ENCODE data around the gene CLIC4. TPM values are rescaled to one million over a fixed set of nuclear protein-coding genes. Genes with fewer than 3 reads are reported as not detected.
"Not testable (repeated sequence)": the region's sequence is repeated elsewhere in the genome, so short reads cannot be mapped to it uniquely, and the experiment has no call there.

The CLIC4 gene
- total RNA-seq, 1 donor from 2014 or later, result 353 TPM

GRCh38 chr1:24805534-24806301 is 60.5 kb downstream of the CLIC4 start:
- Histone ChIP-seq H4K20me1 (ENCODE audit: insufficient read depth, low read length) (peaks cover 80% of the 10 kb centered on the region), H3K27ac (ENCODE audit: low read depth, low read length) (peak overlapping the region; percentile 15), H3K9ac (ENCODE audit: low read length) (no peak overlapping the region), H3K4me3 (ENCODE audit: insufficient read depth, low read depth, low read length) (no peak overlapping the region), H3K9me3 (ENCODE audit: insufficient read depth, low read depth, low read length) (no peaks in the 10 kb centered on the region), H3K4me2 (ENCODE audit: low read length) (peak overlapping the region; percentile 12), H3K79me2 (ENCODE audit: insufficient read depth, low read length) (peaks cover 96% of the 10 kb centered on the region), H3K36me3 (ENCODE audit: insufficient read depth, low read length) (peaks cover 8% of the 10 kb centered on the region), H2AFZ (ENCODE audit: low read depth, low read length) (no peak overlapping the region), H3K4me1 (ENCODE audit: insufficient read depth, low read length) (peaks cover 9% of the 10 kb centered on the region), H3K27me3 (ENCODE audit: insufficient read depth, low read length) (no peaks in the 10 kb centered on the region)
- Mint-ChIP-seq H3K27ac (ENCODE audit: unreplicated experiment) (peak overlapping the region; percentile 80), H3K36me3 (ENCODE audit: low read depth, unreplicated experiment) (peaks cover 19% of the 10 kb centered on the region), H3K4me3 (ENCODE audit: unreplicated experiment) (peak overlapping the region; percentile 8), H3K4me1 (ENCODE audit: low read depth, unreplicated experiment) (peaks cover 43% of the 10 kb centered on the region), H3K27me3 (ENCODE audit: low read depth, unreplicated experiment) (no peaks in the 10 kb centered on the region), H3K9me3 (ENCODE audit: unreplicated experiment) (no peaks in the 10 kb centered on the region)
- no peak for TF ChIP-seq CTCF (IDR thresholded peaks at IDR 0.05; ENCODE audit: insufficient read depth, low read depth, low read length)
- TF ChIP-seq EZH2 (IDR thresholded peaks at IDR 0.05; ENCODE audit: insufficient read depth, low read length), result no peak
- DNase-seq (ENCODE audit: low read depth) (peak; percentile 81), FAIRE-seq (peak; percentile 52)

GRCh38 chr1:24806588-24806987 is 61.3 kb downstream of the CLIC4 start:
- H3K4me2 ChIP-seq (ENCODE audit: low read length), result no peak overlapping the region
- no peak overlapping the region for H3K27ac Mint-ChIP-seq (ENCODE audit: unreplicated experiment)

GRCh38 chr1:24811494-24811893 is 66.2 kb downstream of the CLIC4 start:
- H3K27me3 ChIP-seq (ENCODE audit: insufficient read depth, low read length); H3K4me2 ChIP-seq (ENCODE audit: low read length); H3K9me3 ChIP-seq (ENCODE audit: insufficient read depth, low read depth, low read length); H3K4me3 Mint-ChIP-seq (ENCODE audit: unreplicated experiment); H3K27me3 Mint-ChIP-seq (ENCODE audit: low read depth, unreplicated experiment); H2AFZ ChIP-seq (ENCODE audit: low read depth, low read length); H3K9me3 Mint-ChIP-seq (ENCODE audit: unreplicated experiment); H3K9ac ChIP-seq (ENCODE audit: low read length); H3K27ac Mint-ChIP-seq (ENCODE audit: unreplicated experiment); H3K4me3 ChIP-seq (ENCODE audit: insufficient read depth, low read depth, low read length); FAIRE-seq; DNase-seq (ENCODE audit: low read depth); H3K4me1 ChIP-seq (ENCODE audit: insufficient read depth, low read length); H3K27ac ChIP-seq (ENCODE audit: low read depth, low read length): not testable (repeated sequence)
- Mint-ChIP-seq H3K4me1 (ENCODE audit: low read depth, unreplicated experiment) (peaks cover 21% of the 10 kb centered on the region), H3K36me3 (ENCODE audit: low read depth, unreplicated experiment) (peaks cover 21% of the 10 kb centered on the region)
- H4K20me1 ChIP-seq (ENCODE audit: insufficient read depth, low read length), result peaks cover 73% of the 10 kb centered on the region
- peaks cover 96% of the 10 kb centered on the region for H3K79me2 ChIP-seq (ENCODE audit: insufficient read depth, low read length)
- peaks cover 21% of the 10 kb centered on the region for H3K36me3 ChIP-seq (ENCODE audit: insufficient read depth, low read length)

More at GRCh38 chr1:24806588-24806987, 61.3 kb downstream of the CLIC4 start:
- Histone ChIP-seq H3K9me3 (ENCODE audit: insufficient read depth, low read depth, low read length) (no peaks in the 10 kb centered on the region), H3K4me1 (ENCODE audit: insufficient read depth, low read length) (peaks cover 9% of the 10 kb centered on the region), H4K20me1 (ENCODE audit: insufficient read depth, low read length) (peaks cover 81% of the 10 kb centered on the region), H2AFZ (ENCODE audit: low read depth, low read length) (no peak overlapping the region), H3K9ac (ENCODE audit: low read length) (no peak overlapping the region), H3K27me3 (ENCODE audit: insufficient read depth, low read length) (no peaks in the 10 kb centered on the region), H3K4me3 (ENCODE audit: insufficient read depth, low read depth, low read length) (no peak overlapping the region), H3K27ac (ENCODE audit: low read depth, low read length) (no peak overlapping the region), H3K79me2 (ENCODE audit: insufficient read depth, low read length) (peaks cover 97% of the 10 kb centered on the region), H3K36me3 (ENCODE audit: insufficient read depth, low read length) (peaks cover 7% of the 10 kb centered on the region)
- TF ChIP-seq CTCF (IDR thresholded peaks at IDR 0.05; ENCODE audit: insufficient read depth, low read depth, low read length) (no peak), EZH2 (IDR thresholded peaks at IDR 0.05; ENCODE audit: insufficient read depth, low read length) (no peak)
- peaks cover 36% of the 10 kb centered on the region for H3K4me1 Mint-ChIP-seq (ENCODE audit: low read depth, unreplicated experiment)
- H3K4me3 Mint-ChIP-seq (ENCODE audit: unreplicated experiment), result no peak overlapping the region
- no peaks in the 10 kb centered on the region for H3K27me3 Mint-ChIP-seq (ENCODE audit: low read depth, unreplicated experiment)
- H3K36me3 Mint-ChIP-seq (ENCODE audit: low read depth, unreplicated experiment), result peaks cover 14% of the 10 kb centered on the region
- no peak for FAIRE-seq
- no peaks in the 10 kb centered on the region for H3K9me3 Mint-ChIP-seq (ENCODE audit: unreplicated experiment)
- no peak for DNase-seq (ENCODE audit: low read depth)

GRCh38 chr1:24820221-24820620 is 75.0 kb downstream of the CLIC4 start:
- H3K9me3 ChIP-seq (ENCODE audit: insufficient read depth, low read depth, low read length); FAIRE-seq; H3K4me1 ChIP-seq (ENCODE audit: insufficient read depth, low read length); H3K4me3 Mint-ChIP-seq (ENCODE audit: unreplicated experiment); H3K27me3 ChIP-seq (ENCODE audit: insufficient read depth, low read length); H3K9ac ChIP-seq (ENCODE audit: low read length); H3K27me3 Mint-ChIP-seq (ENCODE audit: low read depth, unreplicated experiment); H3K4me2 ChIP-seq (ENCODE audit: low read length); H3K27ac Mint-ChIP-seq (ENCODE audit: unreplicated experiment); H3K27ac ChIP-seq (ENCODE audit: low read depth, low read length); H3K4me3 ChIP-seq (ENCODE audit: insufficient read depth, low read depth, low read length); H2AFZ ChIP-seq (ENCODE audit: low read depth, low read length); H3K4me1 Mint-ChIP-seq (ENCODE audit: low read depth, unreplicated experiment); DNase-seq (ENCODE audit: low read depth); H3K9me3 Mint-ChIP-seq (ENCODE audit: unreplicated experiment): not testable (repeated sequence)
- Histone ChIP-seq H4K20me1 (ENCODE audit: insufficient read depth, low read length) (peaks cover 92% of the 10 kb centered on the region), H3K79me2 (ENCODE audit: insufficient read depth, low read length) (peaks cover 96% of the 10 kb centered on the region), H3K36me3 (ENCODE audit: insufficient read depth, low read length) (peaks cover 29% of the 10 kb centered on the region)
- peaks cover 18% of the 10 kb centered on the region for H3K36me3 Mint-ChIP-seq (ENCODE audit: low read depth, unreplicated experiment)

Measured in astrocyte (in vitro differentiated cells and primary cell).